Dedifferentiated amniotic fluid mesenchymal stem cell (primary cell): ENCODE data around the gene ZNF292.
"Not testable (repeated sequence)": the region's sequence is repeated elsewhere in the genome, so short reads cannot be mapped to it uniquely, and the experiment has no call there.

Source experiments
- DNase-seq: peaks from one replicate; pipeline ENCODE4 v3.0.0-alpha.2; 2016; ENCODE audit errors: extremely low spot score

Gene ZNF292

DNA sequence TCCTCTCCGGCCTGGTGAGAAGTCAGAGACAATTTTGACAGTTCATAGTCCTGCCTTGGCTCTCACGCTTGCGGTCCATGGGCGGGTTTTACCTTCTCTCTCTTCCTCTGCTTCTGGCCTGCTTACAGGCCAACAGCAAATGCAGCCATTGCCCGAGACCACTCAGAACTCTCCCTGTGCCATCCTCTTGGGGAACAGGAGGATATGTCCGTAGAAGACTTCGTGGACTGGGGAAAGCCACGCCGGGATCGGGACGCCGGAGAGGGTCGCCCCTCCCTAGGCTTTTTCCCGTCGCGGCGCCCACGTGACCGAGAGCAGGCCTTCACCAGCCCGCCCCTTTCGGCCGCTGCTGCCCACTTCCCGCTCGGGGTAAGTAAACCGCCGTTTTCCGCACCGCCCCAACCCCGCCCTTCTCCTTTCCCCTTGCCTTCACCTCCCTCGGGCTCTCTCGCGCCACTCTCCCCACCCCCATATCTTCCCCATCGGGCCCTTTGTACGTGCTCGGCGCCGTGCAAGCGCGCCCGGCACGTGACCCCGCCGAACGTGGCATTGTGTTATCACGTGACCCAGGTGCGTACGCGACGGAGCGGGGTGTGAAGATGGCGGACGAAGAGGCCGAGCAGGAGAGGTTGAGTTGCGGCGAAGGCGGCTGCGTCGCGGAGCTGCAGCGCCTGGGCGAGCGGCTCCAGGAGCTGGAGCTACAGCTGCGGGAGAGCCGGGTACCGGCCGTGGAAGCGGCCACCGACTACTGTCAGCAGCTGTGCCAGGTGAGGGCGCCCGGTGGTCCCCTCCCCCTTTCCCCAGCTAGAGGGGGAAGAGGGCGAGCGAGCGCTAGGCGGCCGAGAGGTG lies at the start of gene ZNF292:
ZNF292 (plus strand) TSS at position 573 of the 849 bp plus-strand sequence; CDS start at position 600, 27 bp downstream.
- peak; percentile 93 for DNase-seq

GRCh38 chr6:87105823-87106222 lies 49.5 kb upstream of the ZNF292 start:
- no peak for DNase-seq

GRCh38 chr6:87110636-87111035 lies 44.7 kb upstream of the ZNF292 start:
- DNase-seq, result no peak

GRCh38 chr6:87115402-87116135 lies 39.8 kb upstream of the ZNF292 start:
- DNase-seq, result no peak

- no peak for DNase-seq
These were observed 38.4 kb upstream of the ZNF292 start for GRCh38 chr6:87116922-87117321.

GRCh38 chr6:87118054-87118453 lies 37.3 kb upstream of the ZNF292 start:
- DNase-seq, result no peak

DNA sequence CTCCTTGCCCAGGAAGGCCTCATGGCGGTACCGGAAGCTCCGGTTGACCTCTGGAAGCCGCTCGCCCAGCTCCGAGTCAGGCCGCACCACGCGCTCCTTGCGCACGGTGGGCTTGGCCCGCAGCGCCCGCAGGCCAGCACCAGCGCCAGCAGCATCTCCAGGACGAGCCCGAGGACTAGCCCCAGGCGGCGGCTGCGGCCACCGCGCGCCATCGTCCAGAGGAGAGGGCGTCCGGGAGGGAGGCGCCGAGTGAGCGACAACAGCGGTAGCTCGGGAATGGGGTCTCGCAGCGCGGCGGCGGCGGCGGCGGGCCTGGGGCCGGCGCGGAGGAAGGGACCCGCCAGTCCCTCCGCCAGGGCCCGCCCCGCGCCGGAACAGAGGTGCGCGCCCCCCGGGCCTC lies 32.9 kb upstream of the ZNF292 start:
- no peak for DNase-seq

DNA sequence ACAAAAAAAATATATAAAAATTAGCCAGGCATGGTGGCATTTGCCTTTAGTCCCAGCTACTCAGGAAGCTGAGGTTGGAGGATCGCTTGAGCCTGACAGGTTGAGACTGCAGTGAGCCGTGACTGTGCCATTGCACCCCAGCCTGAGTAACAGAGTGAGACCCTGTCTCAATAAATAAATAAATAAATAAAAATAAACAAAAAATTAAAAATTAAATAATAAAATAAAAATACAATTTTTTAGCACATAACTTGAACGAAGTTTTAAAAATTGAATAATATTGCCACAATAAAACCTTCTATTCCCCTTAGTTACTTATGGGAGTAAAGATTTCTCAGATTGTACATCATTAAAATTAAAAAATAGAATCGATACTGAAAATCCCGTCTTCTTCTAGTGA lies 31.3 kb upstream of the ZNF292 start:
- DNase-seq, result no peak

DNA sequence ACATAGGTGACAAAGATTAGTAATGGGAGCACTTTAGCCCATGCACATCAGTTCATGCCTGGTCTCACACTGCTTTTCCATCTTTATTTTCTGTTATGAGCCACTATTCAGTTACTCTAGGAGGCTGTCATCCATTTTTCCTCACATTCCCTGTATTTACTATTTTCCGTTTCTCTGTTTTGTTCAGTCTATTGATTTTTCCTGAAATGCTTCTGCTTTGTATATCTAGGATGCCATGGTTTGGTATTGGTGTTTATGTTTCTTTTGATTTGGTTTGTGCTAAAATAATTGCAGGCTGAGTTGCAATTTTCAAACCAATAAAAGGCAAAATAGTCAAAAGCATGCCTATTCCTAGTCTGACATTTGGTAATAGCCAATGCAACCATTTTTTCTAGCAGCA lies 28.9 kb upstream of the ZNF292 start:
- DNase-seq, result no peak

DNA sequence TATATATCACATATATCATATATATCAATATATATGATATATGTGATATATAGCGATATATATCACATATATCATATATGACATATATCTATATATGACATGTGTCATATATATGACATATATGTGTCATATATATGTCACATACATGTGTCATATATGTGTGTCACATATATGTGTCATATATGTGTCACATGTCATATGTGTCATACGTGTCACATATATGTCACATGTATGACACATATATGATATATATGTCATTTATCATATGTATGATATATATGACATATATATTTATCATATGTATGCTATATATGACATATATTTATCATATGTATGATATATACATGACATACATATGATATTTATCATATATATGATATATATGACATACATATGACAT lies 27.6 kb upstream of the ZNF292 start:
- no peak for DNase-seq

- no peak for DNase-seq
These were observed 18.4 kb upstream of the ZNF292 start for GRCh38 chr6:87136963-87137362.

DNA sequence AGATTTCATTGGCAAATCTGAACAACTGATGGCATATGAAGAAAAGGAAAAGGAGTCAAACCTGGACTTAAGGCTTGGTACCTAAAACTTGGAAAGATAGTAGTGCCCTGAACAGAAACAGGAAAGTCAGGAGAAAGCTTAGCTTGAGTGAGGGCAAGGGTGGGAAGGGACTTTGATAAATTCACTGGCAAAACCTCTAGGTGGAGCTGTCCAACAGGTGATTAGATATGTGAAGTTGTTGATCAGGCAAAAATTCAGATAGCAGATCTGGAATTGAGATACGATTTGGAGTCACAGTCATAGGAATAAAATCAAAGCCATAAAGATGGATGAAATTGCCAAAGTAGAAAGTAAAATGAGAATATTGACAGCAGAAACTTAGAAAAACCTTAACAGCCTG lies 16.1 kb upstream of the ZNF292 start:
- peak; percentile 37 for DNase-seq

DNA sequence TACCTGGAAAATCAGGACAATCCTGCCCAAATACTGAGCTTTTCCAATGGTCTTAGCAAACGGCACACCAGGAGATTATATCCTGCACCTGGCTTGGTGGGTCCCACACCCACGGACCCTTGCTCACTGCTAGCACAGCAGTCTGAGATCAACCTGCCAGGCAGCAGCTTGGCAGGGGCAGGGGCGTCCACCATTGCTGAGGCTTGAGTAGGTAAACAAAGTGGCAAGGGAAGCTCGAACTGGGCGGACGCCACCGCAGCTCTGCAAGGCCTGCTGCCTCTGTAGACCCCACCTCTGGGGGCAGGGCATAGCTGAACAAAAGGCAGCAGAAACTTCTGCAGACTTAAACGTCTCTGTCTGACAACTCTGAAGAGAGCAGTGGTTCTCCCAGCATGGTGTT lies 15.4 kb upstream of the ZNF292 start:
- not testable (repeated sequence) for DNase-seq

DNA sequence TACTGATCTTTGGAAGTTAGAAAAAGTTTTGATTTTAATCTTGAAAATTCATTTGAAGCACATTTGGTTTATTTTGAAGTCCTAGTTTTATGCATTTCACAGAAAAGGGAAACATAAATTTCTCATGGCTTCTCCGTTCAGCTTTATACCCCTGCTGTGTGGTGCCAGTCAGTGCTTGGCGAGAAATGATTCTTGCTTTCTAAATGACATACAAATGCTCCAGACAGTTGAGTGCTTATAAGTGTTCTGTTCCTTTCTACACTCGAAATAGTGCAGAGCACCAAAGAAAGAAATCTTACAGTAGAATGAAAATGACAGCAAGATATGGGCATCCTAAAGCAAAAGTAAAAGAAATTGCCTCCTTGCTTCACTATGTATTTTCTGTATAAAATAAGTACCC lies 9.0 kb upstream of the ZNF292 start:
- no peak for DNase-seq

DNA sequence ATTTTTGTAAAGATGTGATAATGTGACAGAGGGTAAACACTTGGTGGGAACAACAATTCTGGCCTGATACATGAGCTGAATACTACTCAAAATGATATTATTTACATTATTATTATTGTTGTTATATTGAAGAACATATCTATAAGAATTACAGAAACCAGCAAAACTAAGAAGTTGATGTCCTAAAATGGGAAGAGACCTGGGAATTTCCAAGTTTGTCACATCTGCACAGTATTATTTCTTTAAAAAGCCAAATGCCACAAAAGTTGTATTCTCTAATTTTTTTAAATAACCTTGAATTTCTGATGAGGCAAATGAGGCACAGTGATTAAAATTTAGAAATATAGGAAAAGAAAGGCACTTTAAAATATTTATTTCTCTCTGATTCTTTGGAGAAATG lies 5.0 kb upstream of the ZNF292 start:
- no peak for DNase-seq

GRCh38 chr6:87151471-87151780 lies 3.9 kb upstream of the ZNF292 start:
- no peak for DNase-seq

- DNase-seq, result peak; percentile 34
These were observed 3.4 kb upstream of the ZNF292 start for GRCh38 chr6:87151781-87152525.

DNA sequence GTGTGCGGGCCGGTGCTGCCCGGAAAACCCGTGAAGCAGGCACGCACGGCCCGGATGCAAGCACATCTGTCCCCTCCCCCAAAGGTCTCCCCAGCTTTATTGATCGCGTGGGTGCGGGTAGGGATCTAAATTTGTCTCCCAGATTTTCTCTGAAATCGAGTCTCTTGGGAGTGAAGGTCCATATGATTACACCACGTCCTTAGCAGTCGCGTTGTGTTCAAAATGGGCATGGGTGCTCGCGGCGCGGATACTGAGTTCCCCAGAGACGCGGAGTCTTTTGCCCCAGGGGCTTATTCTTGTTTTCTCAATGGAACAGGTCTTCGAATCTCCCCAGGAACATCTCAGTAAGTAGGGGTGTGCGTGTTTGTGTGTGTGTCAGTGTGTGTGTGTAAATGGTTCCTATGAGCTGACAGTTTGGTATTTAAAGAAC lies 2.8 kb upstream of the ZNF292 start:
- DNase-seq, result peak; percentile 16

DNA sequence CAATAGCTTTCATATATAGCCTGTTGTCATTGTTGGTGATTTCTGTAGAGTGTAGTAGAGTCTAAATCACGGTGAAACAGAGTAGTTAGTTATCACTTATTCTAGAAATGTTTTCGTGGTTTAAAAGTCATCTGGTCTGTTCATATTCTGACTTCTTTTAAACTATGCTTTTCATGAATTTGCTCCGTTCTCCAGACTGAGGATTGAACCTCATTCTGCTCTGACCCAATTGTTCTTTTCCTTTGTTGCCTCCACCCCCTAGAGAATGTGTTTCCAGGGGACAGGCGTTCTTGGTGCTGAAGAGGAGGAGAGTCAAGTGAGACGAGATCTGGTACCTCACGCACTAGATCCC lies 748 bp upstream of the ZNF292 start:
- DNase-seq, result no peak

DNA sequence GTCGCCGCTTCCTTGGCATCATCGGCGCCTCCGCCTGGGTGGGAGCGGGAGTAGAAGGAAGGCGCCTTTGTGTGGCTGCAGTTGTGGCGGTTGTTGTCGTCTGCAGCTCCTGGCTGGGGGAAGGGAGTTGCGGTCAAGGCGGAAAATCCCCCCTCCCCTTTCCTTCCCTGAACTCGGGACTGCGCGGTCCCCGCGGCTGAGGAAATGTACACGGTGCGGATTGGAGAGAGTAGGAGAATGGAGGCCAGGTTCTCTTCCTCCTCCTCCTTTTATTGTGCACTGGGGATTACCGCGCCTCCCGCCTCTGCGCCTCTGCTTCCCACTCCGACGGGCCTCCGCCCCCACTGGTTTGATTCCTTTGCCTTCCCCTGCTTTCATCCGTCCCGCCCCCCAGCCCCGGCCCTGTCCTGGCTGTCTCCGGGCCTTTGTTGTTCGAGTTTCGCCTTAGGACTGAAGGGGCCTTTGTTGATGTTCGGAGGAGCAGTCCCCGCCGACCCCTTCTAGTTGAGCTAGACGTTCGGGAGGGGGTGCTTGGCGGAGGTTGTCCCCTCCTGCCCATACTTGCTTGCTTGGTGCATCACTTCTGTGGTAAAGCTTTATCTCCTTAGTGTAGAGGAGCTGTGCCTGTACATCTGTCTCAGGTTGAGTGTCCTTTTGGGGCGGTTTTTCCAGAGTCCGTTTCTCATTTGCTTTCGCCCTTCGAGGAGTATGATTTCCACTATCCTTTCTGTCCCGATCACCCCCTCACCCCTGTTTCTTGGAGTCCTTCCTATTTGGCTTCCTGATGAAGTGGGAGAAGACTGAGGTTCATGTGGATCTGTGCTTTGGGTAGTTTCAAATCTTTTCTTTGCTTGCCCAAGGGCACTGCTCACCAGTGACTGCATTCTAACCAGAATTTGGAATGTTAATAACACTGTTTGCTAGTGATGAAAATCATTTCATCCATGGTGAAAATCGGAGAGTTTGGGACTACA lies 764 bp downstream of the ZNF292 start:
- peak; percentile 23 for DNase-seq

DNA sequence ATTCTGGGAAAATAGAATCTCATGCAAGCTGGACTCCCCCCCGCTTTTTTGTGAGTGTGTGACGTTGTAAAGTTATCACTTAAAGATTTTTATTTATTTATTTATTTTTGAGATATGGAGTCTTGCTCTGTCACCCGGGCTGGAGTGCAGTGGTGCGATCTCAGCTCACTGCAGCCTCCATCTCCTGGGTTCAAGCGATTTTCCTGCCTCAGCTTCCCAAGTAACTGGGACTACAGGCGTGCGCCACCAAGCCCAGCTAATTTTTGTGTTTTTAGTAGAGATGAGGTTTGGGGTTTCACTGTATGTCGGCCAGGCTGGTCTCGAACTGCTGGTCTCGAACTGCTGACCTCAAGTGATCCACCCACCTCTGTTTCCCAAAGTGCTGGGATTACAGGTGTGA lies 2.2 kb downstream of the ZNF292 start:
- DNase-seq, result not testable (repeated sequence)
